ENCODE measurements around the gene TRAPPC2L.
A peak's percentile ranks its signal among the peaks of the same experiment; 100 is the strongest.

Gene TRAPPC2L

DNA sequence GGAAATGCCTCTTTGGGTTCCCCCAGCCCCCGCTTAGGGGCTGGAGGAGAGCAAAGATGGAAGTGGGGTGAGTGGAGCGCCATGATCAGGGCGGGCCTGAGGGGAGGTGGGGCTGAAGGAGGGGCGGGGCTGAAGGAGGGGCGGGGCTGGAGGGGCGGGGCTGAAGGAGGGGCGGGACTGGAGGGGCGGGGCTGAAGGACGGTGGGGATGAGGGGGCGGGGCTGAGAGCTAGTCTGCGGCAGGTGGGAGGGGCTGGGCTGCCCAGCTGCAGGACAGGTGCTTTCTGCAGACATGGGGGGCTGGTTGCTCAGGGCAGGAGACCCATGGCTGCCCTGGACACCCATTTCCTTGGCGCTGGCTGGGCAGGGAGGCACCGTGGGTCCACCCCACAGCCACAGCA is 48.6 kb downstream of the TRAPPC2L start:
- peak; percentile 63 for DNase-seq (ENCODE audit: low read depth)
- H3K4me3 ChIP-seq (ENCODE audit: low read depth, low read length), result no peak overlapping the region
- TF ChIP-seq, protein P1, sequence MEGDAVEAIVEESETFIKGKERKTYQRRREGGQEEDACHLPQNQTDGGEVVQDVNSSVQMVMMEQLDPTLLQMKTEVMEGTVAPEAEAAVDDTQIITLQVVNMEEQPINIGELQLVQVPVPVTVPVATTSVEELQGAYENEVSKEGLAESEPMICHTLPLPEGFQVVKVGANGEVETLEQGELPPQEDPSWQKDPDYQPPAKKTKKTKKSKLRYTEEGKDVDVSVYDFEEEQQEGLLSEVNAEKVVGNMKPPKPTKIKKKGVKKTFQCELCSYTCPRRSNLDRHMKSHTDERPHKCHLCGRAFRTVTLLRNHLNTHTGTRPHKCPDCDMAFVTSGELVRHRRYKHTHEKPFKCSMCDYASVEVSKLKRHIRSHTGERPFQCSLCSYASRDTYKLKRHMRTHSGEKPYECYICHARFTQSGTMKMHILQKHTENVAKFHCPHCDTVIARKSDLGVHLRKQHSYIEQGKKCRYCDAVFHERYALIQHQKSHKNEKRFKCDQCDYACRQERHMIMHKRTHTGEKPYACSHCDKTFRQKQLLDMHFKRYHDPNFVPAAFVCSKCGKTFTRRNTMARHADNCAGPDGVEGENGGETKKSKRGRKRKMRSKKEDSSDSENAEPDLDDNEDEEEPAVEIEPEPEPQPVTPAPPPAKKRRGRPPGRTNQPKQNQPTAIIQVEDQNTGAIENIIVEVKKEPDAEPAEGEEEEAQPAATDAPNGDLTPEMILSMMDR (IDR thresholded peaks at IDR 0.05; ENCODE audit: insufficient read depth, low read depth, low read length, missing control alignments), result no peak

DNA sequence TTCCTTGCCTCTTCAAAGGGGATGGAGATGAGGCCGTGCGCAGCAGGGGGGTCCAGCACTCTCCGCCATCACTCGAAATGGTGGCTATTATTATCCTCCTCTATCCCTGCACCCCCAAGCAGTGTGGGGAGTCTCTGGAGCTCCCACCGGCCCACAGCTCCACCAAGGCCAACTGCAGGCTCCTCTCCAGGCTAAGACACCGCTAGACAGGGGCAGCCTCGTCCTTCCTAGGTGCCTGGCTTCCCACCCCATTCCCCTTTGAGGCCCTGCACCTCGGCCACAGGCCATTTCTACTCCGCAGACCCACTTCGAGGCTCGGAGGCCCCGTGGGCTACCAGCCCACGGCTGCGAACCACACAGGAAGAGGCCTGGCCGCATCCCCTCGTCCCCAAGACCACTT is 49.1 kb downstream of the TRAPPC2L start:
- TF ChIP-seq, protein P1 (IDR thresholded peaks at IDR 0.05; ENCODE audit: insufficient read depth, low read depth, low read length, missing control alignments), result no peak
- DNase-seq (ENCODE audit: low read depth), result no peak
- H3K4me3 ChIP-seq (ENCODE audit: low read depth, low read length), result no peak overlapping the region

DNA sequence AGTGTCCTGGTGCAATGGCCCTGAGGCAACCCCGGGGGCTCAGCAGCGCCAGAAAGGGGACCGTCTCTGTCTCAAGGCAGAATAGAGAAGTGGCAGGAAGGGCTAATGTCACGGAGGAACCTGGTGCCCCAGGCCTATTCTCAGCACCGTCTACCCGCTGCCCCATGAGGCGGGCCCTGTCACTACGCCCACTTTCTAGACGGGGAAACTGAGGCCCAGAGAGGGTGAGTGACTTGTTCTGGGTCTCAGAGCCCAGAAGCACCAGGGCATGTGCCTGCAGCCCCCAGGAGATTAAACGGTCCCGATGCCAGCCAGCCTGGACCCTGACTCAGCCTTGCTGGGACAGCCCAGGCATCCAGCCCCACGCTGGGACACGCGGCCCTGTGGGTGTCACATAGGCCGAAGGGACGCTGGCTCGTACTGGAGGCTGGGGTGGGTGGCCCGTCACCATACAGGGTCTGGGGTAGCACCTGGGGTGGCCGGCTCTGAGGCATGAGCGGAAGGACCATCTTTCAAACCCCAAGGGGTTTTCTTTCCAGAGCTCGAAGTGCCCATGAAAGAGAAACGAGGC is 49.7 kb downstream of the TRAPPC2L start:
- TF ChIP-seq, protein P1 (IDR thresholded peaks at IDR 0.05; ENCODE audit: insufficient read depth, low read depth, low read length, missing control alignments), result no peak
- no peak for DNase-seq (ENCODE audit: low read depth)
- no peak overlapping the region for H3K4me3 ChIP-seq (ENCODE audit: low read depth, low read length)

DNA sequence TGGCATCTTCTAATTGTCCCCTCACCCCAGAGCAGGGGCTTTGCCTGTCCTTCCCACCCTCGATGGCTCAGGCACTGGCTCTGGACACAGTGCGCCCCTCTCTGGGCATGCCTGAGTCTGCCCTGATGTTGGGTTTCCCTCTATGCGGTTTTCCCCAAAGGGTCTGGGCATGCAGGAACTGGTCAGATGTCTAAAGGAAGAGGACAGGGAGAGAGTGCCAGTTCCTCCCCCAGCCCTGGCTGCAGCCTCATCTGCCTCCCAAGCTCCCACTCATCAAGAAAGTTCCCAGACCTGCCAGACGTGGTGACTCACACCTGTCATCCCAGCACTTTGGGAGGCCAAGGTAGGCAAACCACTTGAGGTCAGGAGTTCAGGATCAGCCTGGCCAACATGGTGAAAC is 50.8 kb downstream of the TRAPPC2L start:
- no peak overlapping the region for H3K4me3 ChIP-seq (ENCODE audit: low read depth, low read length)
- TF ChIP-seq, protein P1 (IDR thresholded peaks at IDR 0.05; ENCODE audit: insufficient read depth, low read depth, low read length, missing control alignments), result no peak
- no peak for DNase-seq (ENCODE audit: low read depth)

DNA sequence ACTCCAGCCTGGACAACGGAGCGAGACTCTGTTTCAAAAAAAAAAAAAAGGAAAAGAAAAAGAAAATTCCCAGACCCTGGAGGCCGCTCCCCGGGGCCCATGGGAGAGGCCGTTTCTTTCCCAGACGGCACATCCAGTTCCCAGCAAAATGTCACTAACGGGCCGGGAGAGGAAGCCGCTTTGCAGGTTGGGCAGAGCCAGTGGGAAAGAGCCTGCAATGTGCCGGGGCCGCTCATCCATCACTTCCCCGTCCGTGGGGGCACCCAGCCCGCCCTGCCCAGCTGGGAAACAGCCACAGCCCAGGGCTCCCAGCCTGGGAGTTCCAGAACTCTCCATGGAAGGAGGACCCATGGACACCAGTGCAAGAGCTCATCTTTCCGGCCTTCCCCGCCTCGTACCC is 51.4 kb downstream of the TRAPPC2L start:
- TF ChIP-seq, protein P1 (IDR thresholded peaks at IDR 0.05; ENCODE audit: insufficient read depth, low read depth, low read length, missing control alignments), result no peak
- no peak for DNase-seq (ENCODE audit: low read depth)
- H3K4me3 ChIP-seq (ENCODE audit: low read depth, low read length), result no peak overlapping the region

DNA sequence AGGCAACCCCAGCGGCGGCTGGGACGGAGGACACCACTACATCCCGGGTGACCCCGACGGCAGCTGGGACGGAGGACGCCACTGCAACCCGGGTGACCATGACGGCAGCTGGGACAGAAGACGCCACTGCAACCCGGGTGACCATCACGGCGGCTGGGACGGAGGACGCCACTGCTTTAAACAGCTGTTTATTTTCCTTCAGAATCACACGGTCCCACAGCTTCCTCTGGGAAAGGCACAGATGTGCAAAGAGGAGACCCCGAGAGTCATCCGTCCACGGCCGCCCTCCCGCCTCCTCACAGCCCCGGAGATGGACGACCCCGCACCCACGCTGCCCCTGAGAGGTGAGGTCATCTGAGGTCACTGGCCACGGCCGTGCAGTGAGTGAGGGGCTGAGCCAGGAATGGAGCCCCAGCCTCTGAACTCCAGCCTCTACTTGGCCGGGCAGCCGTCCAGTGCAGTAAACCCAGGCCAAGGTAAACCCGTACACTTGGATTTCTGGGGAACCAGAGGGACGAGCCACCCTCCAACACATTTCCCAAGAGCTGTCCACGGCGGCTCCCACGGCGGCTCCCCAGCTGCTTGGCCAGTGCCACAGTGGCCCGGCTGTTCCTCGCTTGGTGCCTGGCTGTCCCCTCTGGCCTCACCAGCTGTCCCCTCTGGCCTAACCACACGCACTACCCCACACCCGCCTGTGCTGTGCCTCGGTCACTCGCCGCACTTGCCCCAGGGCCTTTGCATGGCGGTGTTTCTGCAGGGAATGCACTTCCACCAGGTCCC is 52.7 kb downstream of the TRAPPC2L start:
- TF ChIP-seq, protein P1 (IDR thresholded peaks at IDR 0.05; ENCODE audit: insufficient read depth, low read depth, low read length, missing control alignments), result no peak
- DNase-seq (ENCODE audit: low read depth), result no peak
- no peak overlapping the region for H3K4me3 ChIP-seq (ENCODE audit: low read depth, low read length)

All from GM12865 (cell line).